Measurements from ENCODE around the gene NCEH1.
A peak's percentile ranks its signal among the peaks of the same experiment; 100 is the strongest.
"Not testable (repeated sequence)": the region's sequence is repeated elsewhere in the genome, so short reads cannot be mapped to it uniquely, and the experiment has no call there.

The NCEH1 gene, protein sequence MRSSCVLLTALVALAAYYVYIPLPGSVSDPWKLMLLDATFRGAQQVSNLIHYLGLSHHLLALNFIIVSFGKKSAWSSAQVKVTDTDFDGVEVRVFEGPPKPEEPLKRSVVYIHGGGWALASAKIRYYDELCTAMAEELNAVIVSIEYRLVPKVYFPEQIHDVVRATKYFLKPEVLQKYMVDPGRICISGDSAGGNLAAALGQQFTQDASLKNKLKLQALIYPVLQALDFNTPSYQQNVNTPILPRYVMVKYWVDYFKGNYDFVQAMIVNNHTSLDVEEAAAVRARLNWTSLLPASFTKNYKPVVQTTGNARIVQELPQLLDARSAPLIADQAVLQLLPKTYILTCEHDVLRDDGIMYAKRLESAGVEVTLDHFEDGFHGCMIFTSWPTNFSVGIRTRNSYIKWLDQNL

DNA sequence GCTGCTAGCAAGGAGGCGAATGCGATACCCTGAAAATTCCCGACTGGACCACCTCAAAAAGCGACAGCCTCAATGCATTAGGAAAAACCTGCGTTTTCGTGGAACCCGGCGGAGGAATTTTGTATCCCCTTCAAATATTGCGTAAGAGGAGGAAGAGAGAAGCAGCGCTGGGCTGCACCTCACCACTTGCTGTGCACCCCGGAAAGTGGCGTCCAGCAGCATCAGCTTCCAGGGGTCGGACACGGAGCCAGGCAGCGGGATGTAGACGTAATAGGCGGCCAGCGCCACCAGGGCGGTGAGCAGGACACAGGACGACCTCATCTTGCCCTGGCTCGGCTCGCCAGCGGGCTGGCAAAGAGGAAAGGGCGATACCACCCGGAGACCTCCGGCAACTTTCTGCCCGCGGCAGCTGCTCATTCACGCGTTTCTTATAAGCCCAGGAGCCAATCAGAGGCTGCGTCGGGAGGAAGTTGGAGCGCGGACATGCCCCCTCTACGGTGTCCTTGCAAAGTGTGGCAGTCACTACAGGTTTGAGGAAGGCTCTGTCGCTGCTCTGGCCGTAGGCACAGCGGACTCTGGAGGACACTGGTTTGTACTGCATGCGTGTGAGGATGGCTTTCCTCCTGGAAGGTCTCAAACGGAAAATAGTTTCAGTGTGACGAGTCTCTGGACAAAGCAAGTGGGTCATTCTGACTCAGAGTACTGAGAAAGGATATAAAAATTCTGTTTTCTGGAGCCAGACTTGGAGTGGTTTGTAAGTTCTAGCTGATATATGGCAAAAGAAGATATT is at the start of gene NCEH1:
Gene NCEH1, minus strand, starts transcription at position 404 of the 790 bp plus-strand sequence. Its CDS starts 83 bp downstream, at position 321.
- peak; percentile 62 for DNase-seq

GRCh38 chr3:172760416-172760815 is 49.5 kb upstream of the NCEH1 start:
- not testable (repeated sequence) for DNase-seq

GRCh38 chr3:172753125-172753524 is 42.3 kb upstream of the NCEH1 start:
- no peak for DNase-seq

DNA sequence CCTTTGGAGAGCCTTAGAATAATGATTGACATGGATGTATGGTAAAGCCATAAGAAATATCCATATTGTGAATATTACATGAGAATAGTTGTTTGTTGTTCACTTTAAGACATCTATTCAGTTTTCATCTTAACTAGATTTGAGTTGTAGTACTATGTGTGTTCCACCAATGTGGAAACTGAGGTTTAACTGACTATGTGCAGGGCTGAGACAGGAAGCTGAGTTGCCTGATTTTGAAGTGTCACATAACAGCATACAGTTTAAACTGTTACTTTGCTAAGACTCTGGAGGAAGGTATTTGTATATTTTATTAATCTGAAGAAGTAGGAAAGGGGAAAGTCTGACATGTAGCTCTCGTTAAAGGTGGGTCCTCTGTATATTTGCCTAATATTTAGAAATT is 41.8 kb upstream of the NCEH1 start:
- DNase-seq, result no peak

- no peak for DNase-seq
These were observed 40.4 kb upstream of the NCEH1 start for GRCh38 chr3:172751175-172751704.

DNA sequence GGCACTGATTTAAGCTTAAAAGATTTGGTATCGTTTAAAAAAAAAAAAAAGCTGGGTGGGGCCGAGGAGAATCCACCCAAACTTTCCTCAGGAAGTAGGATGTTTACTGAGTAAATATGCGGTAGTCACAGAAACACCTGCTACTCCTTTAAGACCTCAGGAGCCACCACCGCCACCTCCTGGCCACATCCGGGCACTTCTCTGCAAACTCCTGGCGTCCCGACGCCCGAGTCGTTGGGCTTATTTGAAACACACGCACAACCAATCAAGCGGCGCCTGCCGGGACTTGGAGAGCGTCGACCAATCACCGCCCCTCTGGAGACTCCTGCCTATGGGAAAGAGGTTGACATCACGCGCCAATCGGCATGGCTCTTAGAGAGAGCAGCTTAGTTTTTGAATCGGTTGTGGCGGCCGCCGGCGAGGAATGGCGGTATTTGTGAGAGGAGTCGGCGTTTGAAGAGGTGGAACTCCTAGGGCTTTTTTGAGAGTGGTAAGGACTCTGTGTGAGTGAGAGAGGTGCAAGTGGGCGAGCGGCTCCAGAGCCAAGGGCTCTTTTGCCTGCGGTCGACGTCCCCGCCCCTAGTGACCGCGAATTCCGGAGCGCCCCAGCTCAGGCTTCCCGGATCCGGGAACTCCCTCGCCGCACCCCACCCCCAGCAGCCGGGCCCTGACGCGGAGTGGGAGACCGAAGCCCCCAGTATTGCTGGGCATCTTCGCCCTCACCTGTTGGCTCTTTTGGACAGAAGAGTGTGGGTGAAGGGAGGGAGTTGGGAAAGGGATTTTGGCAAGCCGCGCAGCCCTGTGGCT is 39.7 kb upstream of the NCEH1 start, which contains the start of gene ECT2:
Gene ECT2, plus strand, starts transcription at position 359 of the 807 bp plus-strand sequence. CDS start 3,805 bp downstream, outside the sequence.
- DNase-seq, result peak; percentile 94

GRCh38 chr3:172750069-172750367 is 39.2 kb upstream of the NCEH1 start:
- DNase-seq, result no peak

DNA sequence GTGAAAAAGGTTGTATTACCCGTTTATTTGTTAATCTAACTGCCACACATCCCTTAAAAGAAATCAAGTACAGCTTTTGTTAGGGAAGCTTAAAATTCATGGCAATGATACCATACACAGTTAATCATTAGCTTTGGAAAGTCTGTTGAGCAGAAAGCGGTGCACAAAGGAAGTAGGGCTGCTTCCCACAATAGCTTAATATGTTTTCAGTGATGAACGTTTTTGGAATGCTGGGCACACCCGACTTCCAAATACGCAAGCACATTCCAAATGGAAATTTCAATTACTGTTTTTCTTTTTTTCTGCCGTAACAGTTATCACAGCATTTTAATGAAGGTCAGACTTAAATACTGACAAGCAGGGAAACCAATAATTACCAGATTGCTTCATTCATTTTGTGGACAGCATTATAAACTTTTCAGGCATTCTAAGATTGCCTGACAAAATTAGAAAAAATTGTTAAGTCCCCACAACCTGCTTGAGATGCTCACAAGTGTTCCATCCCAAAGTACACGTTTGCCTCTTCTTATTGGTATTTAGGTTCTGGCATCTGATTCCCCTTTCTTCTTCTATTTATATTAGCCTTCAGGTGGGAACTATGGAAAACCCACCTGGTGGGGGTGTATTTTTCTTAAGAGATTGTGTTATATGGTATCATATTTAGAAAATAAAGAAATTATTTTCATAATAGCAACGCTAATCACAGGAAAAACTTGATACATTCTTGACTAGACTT is 38.5 kb upstream of the NCEH1 start:
- no peak for DNase-seq

- no peak for DNase-seq
These were observed 35.6 kb upstream of the NCEH1 start for GRCh38 chr3:172746475-172746874.

GRCh38 chr3:172739462-172739861 is 28.6 kb upstream of the NCEH1 start:
- no peak for DNase-seq

DNA sequence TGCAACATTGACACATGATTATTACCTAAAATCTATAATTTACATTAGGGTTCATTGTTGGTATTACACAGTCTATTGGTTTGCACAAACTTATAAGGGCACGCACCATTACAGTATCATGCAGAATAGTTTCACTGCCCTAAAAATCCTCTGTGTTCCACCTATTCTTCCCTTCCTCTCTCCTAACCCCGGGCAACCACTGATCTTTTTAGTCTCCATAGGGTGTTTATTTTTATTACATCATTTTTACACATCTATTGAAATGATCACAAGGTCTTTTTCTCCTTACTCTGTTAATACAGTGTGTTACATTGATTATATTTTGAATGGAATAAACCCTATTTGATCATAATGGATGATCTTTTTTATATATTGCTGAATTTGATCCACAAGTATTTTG is 24.1 kb upstream of the NCEH1 start:
- no peak for DNase-seq

GRCh38 chr3:172726380-172726779 is 15.5 kb upstream of the NCEH1 start:
- DNase-seq, result no peak

GRCh38 chr3:172722536-172723040 is 11.7 kb upstream of the NCEH1 start:
- not testable (repeated sequence) for DNase-seq

GRCh38 chr3:172717493-172718088 is 6.7 kb upstream of the NCEH1 start:
- no peak for DNase-seq

DNA sequence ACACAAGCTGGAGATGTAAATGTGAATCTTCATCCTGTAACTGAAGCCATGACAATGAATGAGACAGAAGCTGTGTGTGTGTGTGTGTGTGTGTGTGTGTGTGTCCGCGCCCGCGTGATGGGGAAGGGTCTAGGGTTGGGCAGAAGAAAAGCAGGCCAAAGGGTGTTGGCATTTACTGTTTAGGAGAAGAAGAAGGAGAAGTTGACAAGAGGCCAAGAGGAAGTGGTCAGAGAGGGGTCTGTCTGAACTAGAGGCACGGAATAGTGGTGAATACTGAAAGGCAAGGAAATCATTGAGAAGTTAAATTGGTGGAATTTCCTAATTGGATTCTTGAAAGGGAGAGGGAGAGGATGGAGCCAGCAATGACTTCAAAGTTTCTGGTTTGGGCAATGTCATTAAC is 5.6 kb upstream of the NCEH1 start:
- DNase-seq, result no peak

- DNase-seq, result no peak
These were observed 2.4 kb upstream of the NCEH1 start for GRCh38 chr3:172713316-172713715.

DNA sequence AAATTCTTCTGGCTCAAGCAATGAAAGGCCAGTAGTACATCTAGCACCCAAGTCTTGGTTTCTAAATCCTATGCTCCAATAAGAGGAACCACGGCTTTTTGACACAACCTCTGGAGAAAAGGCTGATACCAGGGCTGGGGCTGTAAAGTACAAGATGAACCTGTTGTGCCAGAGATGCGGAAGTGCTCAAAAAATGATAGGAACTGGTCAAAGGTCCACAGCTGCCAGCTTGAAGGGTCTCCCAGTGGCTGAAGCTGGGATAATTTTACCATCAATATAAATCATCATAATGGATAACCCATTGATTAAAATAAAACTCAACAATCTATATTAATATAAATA is 558 bp upstream of the NCEH1 start:
- no peak for DNase-seq

GRCh38 chr3:172709774-172710663 is 848 bp downstream of the NCEH1 start:
- DNase-seq, result peak; percentile 14

DNA sequence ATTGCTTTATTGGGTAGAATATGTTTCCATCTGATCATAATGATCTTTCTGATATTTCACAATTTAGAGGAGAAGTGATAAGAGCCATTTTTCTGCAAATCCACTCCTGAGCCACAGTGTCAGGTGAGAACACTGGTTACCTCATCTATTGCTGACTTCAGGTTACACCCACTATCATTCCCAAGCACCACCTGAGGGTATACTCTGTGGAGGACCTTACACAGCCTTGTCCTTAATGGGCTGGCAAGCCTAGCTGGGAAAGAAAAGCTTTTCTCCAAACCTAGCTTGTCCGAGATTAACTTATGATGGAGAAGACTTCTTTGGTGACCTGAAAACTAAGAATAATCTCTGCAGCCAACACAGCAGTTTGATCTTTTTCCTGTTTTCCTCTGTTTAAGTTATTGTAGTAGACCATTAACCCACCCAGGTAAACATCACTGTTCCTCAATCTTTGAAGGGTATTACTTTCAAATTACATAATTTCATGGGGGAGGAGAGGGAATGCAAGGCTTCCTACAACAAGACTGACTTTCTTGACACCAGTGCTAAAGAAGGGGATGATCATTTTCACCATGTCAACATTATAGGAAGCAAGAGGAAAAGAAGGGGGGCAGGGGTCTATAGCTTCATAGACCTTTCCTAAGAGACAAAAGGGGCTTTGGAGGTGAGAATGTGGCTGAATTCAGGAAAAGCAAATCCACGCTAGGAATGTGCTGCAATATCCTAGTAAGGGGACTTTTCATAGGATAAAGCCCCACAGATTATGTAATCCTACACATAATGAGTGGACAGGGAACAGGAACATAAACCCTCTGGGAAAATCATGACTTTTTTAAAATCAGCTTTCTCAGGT is 1.7 kb downstream of the NCEH1 start:
- no peak for DNase-seq

DNA sequence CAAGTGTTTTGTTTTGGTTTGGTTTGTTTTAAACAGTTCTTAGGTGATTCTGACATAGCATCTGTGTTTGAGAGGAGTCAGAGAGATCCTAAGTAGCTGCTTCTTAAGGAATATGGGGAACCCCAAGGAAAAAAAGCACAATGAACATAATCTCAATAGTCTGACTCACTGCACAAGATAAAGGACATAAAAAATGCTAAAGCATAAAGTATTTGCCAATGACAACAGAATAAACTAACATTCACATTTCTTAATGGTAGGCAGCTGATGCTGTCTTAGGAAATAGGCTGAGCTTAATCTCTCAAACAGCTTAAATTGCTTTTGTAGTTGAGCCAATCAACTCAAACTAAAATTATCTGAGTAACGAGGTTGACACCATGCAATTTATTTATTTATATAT is 2.9 kb downstream of the NCEH1 start:
- DNase-seq, result no peak

All from activated CD8-positive, alpha-beta memory T cell treated with anti-CD3 and anti-CD28 coated beads, Interleukin-2, amount 50 U/mL, for 4 hours (primary cell).